Left cardiac atrium (tissue), 4 donors: ENCODE data around the gene LMOD2. TPM values are rescaled to one million over a fixed set of nuclear protein-coding genes. Genes with fewer than 3 reads are reported as not detected.
A peak's percentile ranks its signal among the peaks of the same experiment; 100 is the strongest.

Experiments
- ATAC-seq, 2 donors: fragments of 200-7000 bp; cut with Tn5 transposase; one replicate each; pipeline ENCODE4 v1.9.1; 2020; ENCODE audit warnings: mild to moderate bottlenecking in 2 of 2, moderate library complexity in 2 of 2
- DNase-seq: peaks from one replicate; pipeline ENCODE4 v3.0.0-alpha.2; 2020
- intact Hi-C, 2 donors: fragments of 100-400 bp; cut with DNase I; formaldehyde crosslinking; loops; one replicate each; pipeline versions ENCODE4 v1.14.1 to v1.15.1; 2022 to 2023
- total RNA-seq, 2 donors: library from RNA; stranded (reverse); fragmentation: NEBNext Ultra II Directional; extraction: Animal tissue kit (Norgen Biotek cat#: 25700); gene quantifications; one replicate each; pipeline ENCODE4 v1.2.1, GENCODE V29; 2021
- donor health status: DM: no; HTN: yes; CAD: no.
- donor health status: DM: no; HTN: yes; CAD: no; lungs with severe emphysema.
- donor health status: DM: yes; HTN: yes; CAD: no.
- donor health status: Dilated cardiomyopathy.

Gene LMOD2
- total RNA-seq, 2 donors from 2014 or later, result 220 to 376 TPM

DNA sequence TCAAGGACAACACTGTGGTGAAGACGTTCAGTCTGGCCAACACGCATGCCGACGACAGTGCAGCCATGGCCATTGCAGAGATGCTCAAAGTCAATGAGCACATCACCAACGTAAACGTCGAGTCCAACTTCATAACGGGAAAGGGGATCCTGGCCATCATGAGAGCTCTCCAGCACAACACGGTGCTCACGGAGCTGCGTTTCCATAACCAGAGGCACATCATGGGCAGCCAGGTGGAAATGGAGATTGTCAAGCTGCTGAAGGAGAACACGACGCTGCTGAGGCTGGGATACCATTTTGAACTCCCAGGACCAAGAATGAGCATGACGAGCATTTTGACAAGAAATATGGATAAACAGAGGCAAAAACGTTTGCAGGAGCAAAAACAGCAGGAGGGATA, 6.6 kb downstream of the LMOD2 start:
- intact Hi-C loops, result no loop called here
- DNase-seq (no peak), ATAC-seq (no peak)

DNA sequence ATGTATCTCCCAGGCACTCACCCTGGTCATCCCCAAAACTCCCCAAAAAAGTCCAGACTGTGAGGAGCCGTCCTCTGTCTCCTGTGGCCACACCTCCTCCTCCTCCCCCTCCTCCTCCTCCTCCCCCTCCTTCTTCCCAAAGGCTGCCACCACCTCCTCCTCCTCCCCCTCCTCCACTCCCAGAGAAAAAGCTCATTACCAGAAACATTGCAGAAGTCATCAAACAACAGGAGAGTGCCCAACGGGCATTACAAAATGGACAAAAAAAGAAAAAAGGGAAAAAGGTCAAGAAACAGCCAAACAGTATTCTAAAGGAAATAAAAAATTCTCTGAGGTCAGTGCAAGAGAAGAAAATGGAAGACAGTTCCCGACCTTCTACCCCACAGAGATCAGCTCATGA, 7.1 kb downstream of the LMOD2 start:
- intact Hi-C loops, result no loop called here
- DNase-seq (no peak), ATAC-seq (no peak)

- intact Hi-C loops, result no loop called here
- DNase-seq (no peak), ATAC-seq (no peak)
These were observed 7.5 kb downstream of the LMOD2 start for GRCh38 chr7:123663200-123663599.

GRCh38 chr7:123665157-123665556, 9.5 kb downstream of the LMOD2 start:
- intact Hi-C loops, result no loop called here
- ATAC-seq (no peak), DNase-seq (no peak)

DNA sequence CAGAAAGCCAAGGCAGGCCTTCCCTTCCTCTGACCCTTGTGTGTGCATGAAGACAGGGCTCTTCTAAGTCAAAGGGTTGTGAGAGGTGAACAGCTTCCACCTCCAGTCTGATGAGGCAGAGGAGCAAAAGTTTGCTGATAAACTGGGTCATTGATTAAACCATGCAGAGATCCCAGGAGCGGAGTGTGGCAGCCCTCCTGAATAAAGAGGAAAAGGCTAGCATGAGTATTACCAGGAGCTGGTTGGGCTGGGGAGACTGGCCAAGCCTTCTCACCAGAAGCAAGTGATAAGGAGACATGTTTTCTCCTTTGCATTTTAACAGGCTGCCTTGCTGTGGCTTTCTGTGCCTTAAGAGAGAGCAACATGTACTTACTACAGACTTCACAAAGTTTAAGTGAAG, 10.2 kb downstream of the LMOD2 start:
- ATAC-seq (no peak), DNase-seq (no peak)
- intact Hi-C loops, result no loop called here

GRCh38 chr7:123666492-123666891, 10.8 kb downstream of the LMOD2 start:
- intact Hi-C loops, result no loop called here
- ATAC-seq (peak in 1 of 2 donors; percentile 71), DNase-seq (no peak)

GRCh38 chr7:123669485-123669884, 13.8 kb downstream of the LMOD2 start:
- DNase-seq (no peak), ATAC-seq (no peak)
- intact Hi-C loops, result no loop called here

- intact Hi-C loops, result no loop called here
- ATAC-seq (no peak), DNase-seq (no peak)
These were observed 17.6 kb downstream of the LMOD2 start for GRCh38 chr7:123673137-123673732.

GRCh38 chr7:123673752-123674398, 18.2 kb downstream of the LMOD2 start:
- ATAC-seq (peak; percentile 50 to 71), DNase-seq (no peak)
- intact Hi-C loops, result no loop called here

DNA sequence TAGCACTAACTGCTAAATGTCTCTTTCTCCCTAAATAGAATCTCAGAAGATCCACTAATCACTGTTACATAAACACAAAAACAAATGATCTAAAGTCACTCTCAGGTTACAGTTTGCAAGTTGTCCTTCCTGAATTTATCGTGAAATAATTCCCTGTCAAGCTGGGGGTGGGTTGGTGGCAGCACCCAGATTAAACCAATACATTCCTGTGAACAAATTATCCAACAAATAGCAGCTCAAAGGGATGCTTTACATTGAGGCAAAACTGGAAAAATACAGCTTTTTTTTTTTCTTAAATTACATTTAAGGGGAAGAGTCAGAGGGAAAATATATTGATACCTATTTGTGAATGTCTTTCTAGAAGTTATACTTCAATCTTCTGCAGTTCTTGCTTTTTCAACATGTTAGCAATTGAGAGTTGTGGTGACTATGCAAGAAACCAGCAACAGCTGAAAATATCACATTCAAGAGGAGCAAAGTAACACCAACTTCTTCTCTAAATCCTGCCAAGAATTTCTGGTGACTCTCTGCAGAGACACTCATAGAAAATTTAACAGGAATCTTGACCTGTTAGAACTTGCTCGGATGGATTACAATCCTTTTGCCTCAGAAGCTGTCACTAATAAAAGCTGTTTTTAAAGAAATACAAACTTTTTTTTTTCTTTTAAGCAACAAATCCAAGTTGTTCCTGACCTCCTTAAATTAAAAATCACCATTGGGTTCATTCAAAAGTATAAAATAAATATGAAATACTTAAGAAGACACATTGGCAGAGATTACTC, 18.9 kb downstream of the LMOD2 start:
- DNase-seq, result no peak
- intact Hi-C loops, result no loop called here
- peak; percentile 15 to 36 for ATAC-seq

DNA sequence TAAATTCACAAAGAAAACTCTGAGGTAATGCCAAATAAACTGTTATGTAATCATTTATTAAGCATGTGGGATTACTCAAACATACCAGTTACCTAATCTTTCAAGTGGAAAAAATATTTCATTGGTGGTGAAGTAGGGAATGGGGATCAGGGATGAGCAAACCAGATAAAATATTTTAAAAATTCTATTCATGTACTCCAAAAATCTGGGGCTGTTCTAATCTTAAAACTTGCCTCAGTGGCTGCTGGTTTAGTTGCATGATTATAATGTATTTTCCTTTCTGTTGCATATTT, 19.5 kb downstream of the LMOD2 start:
- no peak for DNase-seq
- ATAC-seq, result peak in 1 of 2 donors; percentile 51
- intact Hi-C loops, result no loop called here

- no peak for DNase-seq
- ATAC-seq, result no peak
- intact Hi-C loops, result no loop called here
These were observed 21.5 kb downstream of the LMOD2 start for GRCh38 chr7:123677061-123677715.

- intact Hi-C loops, result loop anchor here (5.0 to 10.0 kb wide), 3 partner anchors 42 to 185 kb away; no protein-coding TSS in a partner anchor
- no peak for DNase-seq
- ATAC-seq, result peak in 1 of 2 donors; percentile 57
These were observed 23.9 kb downstream of the LMOD2 start for GRCh38 chr7:123679614-123680013.

DNA sequence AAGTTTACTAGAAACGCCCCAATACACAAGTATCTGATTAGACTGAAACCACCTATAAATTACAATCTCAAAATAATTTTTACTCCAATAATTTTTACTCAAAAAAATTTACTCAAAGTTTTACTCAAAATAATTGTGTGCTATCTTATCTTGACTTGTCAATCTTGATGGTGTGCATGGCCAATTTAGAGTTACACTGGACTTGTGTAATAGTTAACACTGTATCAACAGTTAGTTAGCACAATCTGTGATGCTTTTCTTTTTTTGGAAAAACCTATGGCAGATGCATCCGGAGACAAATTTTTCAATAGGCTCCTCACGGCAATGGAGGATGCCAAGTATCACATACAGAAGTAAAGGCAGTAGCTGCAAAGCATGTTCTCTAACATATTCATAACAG, 24.9 kb downstream of the LMOD2 start:
- intact Hi-C loops, result loop anchor here (5.0 to 10.0 kb wide), 3 partner anchors 43 to 186 kb away; no protein-coding TSS in a partner anchor
- no peak for ATAC-seq
- no peak for DNase-seq

DNA sequence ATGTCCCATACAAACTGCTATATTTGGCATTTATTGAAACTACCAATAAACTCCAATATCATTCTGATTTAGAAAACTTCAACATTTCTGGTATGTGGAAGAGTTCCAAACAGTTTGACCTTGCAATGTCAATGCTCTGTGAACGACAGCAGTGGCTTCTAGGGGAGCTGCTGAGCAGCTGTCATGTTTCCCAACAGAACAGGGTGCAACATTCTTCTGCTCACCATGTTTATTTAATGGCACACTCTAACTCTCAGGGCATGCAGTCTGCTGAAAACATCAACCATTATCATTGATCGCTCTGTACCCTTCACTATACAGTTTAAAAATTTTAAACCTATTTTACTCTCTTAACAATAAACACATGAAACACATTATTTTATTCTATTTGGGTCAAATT, 25.9 kb downstream of the LMOD2 start:
- intact Hi-C loops, result loop anchor here (5.0 to 10.0 kb wide), 3 partner anchors 44 to 187 kb away; no protein-coding TSS in a partner anchor
- DNase-seq, result no peak
- ATAC-seq, result peak; percentile 79 to 93

GRCh38 chr7:123682690-123683089, 27.0 kb downstream of the LMOD2 start:
- peak; percentile 53 to 66 for ATAC-seq
- DNase-seq, result no peak
- intact Hi-C loops, result loop anchor here (2.0 to 10.0 kb wide), 4 partner anchors 45 to 188 kb away; no protein-coding TSS in a partner anchor

GRCh38 chr7:123687161-123687560, 31.5 kb downstream of the LMOD2 start:
- ATAC-seq (no peak), DNase-seq (no peak)
- intact Hi-C loops, result loop anchor here (10.0 kb wide), 2 partner anchors 178 to 192 kb away; no protein-coding TSS in a partner anchor

DNA sequence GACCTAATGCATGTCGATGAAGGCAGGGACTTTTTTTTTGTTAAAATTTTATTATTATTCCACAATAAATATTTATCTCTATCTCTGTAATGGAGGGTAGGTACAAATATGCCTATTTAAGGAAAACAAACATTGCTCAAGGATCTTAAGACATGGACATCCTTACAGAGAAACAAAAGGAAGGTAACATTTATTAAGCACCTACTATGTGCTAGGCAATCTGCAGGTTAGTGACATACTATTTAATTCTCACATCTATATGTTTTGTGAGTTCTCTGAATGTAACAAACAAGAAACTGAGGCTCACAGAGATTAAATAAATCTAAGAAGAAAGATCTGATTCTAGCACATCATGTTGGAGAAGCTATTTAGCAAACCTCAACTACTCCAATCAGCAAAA, 32.1 kb downstream of the LMOD2 start:
- intact Hi-C loops, result loop anchor here (10.0 kb wide), 2 partner anchors 177 to 193 kb away; no protein-coding TSS in a partner anchor
- DNase-seq, result no peak
- ATAC-seq, result no peak

- ATAC-seq (no peak), DNase-seq (no peak)
- intact Hi-C loops, result loop anchor here (10.0 kb wide), 2 partner anchors 176 to 194 kb away; no protein-coding TSS in a partner anchor
These were observed 33.6 kb downstream of the LMOD2 start for GRCh38 chr7:123689250-123689649.

- intact Hi-C loops, result loop anchor here in 1 of 2 donors (10.0 kb wide), 1 partner anchor 136 kb away; the partner anchor contains the start of gene NDUFA5
- ATAC-seq (no peak), DNase-seq (no peak)
These were observed 34.9 kb downstream of the LMOD2 start for GRCh38 chr7:123690550-123690949.
